Measurements from ENCODE around the gene TCFL5.
"Not testable (repeated sequence)": the region's sequence is repeated elsewhere in the genome, so short reads cannot be mapped to it uniquely, and the experiment has no call there.

TCFL5 gene

DNA sequence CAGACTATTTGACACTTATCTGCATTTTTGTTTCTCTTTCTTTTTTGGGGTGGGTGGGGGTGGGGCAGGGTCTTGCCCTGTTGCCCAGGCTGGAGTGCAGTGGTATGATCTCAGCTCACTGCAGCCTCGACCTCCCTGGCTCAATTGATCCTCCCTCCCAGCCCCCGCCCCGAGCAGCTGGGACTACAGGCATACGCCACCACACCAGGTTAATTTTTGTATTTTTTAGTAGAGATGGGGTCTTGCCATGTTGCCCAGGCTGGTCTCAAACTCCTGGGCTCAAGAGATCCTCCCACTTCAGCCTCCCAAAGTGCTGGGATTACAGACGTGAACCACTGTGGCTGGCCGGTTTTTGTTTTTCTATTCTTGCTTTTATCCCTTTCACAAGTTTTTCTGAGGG, 8.3 kb downstream of the TCFL5 start:
- DNase-seq (ENCODE audit: low read depth): not testable (repeated sequence)

DNA sequence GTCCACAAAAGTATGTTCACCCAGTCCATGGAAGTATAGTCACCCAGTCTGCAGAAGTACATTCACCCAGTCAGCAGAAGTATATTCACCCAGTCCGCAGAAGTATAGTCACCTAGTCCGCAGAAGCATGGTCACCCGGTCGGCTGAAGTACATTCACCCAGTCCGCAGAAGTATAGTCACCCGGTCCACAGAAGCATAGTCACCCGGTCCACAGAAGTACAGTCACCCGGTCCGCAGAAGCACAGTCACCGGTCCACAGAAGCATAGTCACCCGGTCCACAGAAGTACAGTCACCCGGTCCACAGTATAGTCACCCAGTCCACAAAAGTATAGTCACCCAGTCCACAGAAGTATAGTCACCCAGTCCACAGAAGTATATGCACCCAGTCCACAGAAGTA, 8.8 kb downstream of the TCFL5 start:
- DNase-seq (ENCODE audit: low read depth): no peak

DNA sequence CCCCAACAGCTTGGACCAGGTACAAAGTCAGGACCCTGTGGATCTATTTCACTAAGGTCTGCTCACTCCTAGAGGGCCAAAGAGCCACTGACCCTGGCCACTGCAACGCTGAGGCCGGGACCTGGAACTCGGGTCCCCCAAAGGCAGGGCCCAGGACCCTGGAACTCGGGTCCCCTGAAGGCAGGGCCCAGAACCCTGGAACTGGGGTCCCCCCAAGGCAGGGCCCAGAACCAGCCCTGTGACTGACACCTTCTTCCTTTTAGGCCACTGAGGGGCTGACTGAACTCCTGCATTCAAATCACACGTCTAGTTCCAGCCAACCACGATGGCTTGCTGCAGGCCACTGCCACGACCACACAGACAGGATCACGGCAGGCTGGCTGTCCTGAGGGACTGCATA, 9.4 kb downstream of the TCFL5 start:
- DNase-seq (ENCODE audit: low read depth): no peak

DNA sequence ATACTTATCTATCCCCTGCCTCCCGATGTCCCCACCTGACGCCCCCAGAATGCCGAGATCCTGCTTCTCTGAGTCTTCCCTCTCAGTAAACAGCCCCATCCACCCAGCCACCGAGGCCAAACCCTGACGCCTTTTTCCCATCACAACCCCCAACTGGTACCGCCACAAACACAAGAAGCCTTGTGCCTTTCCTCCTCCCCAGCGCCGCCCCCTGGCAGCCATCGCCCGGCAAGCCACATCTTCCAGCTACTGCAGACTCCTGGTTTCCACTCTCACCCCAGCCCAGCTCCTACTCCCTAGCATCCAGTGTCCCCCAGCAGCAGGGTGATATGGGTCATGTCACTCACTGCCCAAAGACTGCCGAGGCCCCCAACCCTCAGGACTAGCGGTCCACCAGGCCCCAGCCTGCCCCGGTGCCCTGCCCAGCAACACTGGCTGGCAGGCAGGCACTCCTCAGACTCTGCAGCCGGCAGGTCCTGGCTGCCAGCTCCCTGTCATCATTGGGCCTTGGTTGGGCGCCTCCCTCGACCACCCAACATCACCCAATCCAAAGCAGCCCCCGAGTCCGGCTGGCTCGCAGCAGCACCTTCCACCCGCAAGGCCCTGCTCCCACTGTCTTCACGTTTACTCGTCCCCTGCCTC, 11.2 kb downstream of the TCFL5 start:
- no peak for DNase-seq (ENCODE audit: low read depth)

DNA sequence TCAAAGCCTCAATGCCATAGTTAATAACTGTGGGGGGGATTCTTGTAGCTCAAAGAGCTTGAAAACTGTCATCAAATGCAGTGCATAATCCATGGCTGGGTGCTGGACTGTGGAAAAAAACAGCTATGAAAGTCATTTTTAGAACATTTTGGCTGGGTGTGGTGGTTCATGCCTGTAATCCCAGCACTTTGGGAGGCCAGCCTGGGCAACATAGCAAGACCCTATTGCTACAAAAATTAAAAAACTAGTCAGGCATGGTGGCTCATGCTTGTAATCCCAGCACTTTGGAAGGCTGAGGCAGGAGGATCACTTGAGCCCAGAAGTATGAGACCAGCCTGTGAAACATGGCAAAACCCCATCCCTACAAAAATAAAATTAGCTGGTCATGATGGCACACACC, 12.2 kb downstream of the TCFL5 start:
- DNase-seq (ENCODE audit: low read depth): no peak

DNA sequence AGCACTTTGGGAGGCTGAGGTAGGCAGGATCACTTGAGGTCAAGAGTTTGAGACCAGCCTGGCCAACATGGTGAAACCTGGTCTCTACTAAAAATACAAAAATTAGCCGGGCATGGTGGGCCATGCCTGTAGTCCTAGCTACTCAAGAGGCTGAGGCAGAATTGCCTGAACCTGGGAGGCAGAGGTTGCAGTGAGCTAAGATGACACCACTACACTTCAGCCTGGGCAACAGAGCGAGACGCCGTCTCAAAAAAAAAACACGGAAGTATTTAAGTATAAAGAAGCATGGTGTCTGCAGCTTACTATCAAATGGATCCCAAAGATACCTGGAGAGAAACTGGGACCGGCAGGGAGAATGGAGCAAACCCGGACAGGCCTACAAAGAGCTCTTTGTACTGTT, 12.7 kb downstream of the TCFL5 start:
- not testable (repeated sequence) for DNase-seq (ENCODE audit: low read depth)

DNA sequence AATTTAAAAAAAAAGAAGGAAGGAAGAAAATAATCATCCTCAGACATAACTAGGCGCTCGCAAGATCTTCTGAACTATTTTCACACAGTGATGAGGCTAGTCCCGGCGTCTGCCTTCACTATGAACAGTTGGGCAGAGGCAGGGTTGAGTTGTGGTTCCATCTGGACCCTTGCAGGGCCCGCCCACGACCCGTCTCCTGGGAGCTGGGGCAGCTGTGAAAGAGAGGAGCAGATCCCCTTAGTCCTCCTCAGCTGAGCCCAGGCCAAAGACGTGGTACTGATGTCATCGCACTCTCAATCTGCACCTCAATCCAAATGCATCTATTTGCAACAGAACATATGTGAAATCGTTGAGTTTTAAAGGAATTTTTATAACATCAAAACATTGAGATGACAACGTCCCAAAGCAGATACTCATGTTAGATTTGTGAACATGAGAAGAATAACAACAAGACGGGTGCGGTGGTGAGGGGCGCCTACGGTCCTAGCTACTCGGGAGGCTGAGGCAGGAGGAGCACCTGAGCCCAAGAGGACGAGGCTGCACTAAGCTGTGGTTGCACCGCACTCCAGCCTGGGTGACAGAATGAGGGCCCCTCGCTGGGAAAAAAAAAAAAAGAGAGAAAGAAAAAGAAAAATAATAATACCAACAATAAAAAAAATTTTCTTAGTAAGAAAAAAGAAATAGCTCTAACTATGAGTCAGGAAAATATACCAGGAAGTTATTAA, 15.3 kb downstream of the TCFL5 start:
- no peak for DNase-seq (ENCODE audit: low read depth)

DNA sequence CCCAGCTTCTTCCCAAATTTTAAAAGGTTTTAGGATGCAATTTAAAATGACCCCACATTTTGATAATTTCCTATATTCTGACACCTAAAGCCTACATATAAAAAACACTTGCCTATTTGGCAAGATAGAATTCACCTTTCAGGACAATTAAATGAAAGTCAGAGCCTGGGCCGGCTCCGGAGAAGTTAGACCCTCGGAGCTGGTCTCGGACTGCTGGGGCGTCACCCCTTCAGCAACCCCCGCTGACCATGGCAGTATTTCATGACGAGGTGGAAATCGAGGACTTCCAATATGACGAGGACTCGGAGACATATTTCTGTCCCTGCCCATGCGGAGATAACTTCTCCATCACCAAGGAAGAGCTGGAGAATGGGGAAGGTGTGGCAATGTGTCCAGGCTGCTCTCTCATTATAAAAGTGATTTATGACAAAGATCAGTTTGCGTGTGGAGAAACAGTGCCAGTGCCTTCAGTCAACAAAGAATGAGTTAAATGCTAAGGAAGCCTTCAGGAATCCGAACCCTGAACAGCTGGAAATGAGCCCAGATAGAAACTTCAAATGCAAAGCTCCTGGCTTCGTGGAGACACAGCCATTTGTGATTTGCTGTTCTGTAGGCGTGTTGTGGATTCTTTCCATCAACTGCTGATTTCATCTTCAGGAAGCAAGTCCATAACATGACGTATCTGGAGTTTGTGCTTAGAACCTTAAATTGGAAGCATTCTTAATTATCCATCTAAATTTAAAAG, 16.0 kb downstream of the TCFL5 start:
- DNase-seq (ENCODE audit: low read depth): no peak

DNA sequence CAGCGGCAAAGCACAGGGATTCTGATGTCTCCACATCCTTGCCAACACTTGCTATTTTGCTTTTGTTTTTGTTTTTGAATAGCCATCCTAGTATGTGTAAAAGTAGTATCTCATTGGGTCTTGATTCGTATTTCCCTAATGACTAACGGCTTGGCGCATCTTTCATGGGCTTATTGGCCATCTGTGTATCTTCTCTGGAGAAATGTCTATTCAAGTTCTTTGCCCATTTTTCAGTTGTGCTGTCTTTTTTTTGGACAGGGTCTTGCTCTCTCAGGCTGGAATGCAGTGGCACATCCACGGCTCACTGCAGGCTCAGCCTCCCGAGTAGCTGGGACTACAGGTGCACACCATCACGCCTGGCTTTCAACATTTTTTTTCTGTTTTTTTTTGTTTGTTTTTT, 17.4 kb downstream of the TCFL5 start:
- no peak for DNase-seq (ENCODE audit: low read depth)

DNA sequence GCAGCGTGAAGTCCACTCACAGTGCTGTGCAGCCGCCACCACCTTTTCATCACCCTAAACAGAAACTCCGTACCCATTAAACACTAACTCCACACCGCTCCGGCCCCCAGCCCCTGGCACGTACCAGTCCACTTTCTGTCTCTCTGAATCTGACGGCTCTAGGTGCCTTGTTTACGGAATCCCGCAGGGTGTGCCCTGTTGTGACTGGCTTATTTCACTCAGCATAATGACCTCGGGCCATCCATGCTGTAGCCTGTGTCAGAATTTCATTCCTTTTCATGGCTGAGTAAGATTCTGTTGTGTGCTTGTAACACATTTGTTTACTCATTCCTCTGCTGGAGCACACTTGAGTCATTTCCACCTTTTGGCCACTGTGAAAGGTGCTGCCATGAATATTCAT, 18.0 kb downstream of the TCFL5 start:
- DNase-seq (ENCODE audit: low read depth): no peak

DNA sequence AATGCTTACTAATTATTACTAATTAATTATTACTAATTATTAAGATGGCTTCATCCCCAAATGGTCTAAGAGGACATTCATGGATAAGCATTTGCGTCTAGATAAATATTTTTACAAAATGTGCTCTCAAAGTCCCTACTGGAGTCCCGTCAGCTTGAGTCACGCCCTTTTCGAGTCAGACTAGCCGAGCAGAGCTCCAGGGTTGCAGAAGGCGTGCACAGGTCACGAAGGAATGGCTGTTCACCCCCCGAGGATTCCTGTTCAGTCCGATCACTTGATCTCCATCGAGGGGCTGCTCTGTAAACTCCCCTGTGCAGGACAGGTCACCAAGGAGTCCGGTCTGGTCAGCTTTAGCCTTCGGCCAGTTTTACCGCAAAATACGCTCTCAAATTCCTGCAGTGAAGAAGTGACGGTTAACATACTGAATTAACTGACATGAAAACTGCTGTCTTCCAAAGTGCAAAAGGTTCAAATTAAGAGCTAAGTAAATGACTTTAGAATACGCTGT, 19.9 kb downstream of the TCFL5 start:
- no peak for DNase-seq (ENCODE audit: low read depth)

DNA sequence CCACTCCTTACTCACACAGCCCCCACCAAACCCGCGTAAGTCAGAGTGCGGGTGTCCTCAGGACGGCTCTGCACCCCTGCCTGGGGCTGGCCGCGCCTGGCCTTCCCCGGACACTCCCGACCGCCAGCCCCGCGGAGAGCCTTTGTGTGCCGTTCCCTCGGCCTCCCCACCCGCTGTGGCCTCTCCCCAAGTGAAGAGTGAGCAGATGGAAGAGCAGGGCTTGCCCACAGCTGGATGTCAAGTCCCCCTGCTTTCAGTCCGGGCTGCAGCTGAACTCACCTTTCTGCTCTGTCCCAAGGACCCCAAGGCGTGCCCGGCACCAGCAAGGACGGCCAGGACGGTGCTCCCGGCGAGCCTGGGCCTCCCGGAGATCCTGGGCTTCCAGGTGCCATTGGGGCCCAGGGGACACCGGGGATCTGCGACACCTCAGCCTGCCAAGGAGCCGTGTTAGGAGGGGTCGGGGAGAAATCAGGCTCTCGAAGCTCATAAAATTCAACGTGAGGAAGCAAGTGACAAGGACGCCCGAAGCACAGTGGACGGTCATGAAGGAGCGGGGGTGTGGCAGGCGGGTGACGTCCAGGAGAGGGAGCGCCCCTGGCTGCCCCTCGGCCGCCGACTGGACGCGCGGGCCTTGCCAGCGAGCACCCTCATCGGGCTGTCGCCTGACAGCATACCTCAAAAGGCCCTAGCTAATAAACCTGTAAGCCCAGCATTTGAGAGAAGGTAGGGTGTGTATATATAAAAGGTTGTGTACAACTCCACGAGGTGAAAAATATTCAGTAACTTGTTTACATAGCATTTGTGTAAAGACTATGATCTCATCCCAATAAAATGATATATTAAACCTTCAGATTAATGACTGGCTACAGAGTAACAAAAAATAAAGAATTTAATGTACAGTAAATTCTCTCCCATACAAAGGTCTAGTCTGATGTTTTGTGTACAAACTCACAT, 21.1 kb downstream of the TCFL5 start:
- DNase-seq (ENCODE audit: low read depth): no peak

DNA sequence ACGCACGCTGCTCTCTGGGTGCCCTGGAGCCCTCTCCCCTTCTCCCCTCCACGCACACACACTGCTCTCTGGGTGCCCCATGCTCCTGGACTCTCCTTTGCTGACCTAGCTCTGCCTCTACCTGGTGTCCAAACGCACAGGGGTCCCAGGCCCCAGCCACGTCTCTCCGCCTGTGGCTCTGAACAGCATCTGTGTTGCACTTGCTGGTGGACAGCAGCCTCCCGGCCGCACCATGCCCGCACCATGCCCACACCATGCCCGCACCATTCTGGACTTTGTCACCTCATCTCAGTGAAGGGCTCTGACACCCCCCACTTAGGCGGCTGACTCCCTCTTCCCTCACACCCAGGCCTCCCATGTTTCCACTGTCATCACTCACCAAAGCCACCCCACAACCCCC, 21.8 kb downstream of the TCFL5 start:
- DNase-seq (ENCODE audit: low read depth): no peak

DNA sequence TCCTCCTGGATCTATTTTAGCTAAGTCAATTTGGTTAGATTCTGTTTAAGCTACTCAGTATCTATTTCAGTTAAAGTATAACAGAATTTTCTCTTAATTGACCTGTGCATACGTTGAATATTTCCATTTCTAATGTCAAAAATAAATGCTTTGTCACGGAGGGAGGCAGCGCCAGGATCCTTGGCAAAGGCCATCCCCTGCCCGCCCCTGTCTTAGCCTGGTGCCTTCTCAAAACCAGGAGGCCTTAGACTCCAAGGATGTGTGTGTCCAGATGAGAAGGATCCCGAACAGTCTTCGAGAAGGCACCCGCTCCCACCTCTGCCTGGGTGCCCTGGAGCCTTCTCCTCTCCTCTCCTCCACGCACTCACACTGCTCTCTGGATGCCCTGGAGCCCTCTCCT, 22.4 kb downstream of the TCFL5 start:
- no peak for DNase-seq (ENCODE audit: low read depth)

DNA sequence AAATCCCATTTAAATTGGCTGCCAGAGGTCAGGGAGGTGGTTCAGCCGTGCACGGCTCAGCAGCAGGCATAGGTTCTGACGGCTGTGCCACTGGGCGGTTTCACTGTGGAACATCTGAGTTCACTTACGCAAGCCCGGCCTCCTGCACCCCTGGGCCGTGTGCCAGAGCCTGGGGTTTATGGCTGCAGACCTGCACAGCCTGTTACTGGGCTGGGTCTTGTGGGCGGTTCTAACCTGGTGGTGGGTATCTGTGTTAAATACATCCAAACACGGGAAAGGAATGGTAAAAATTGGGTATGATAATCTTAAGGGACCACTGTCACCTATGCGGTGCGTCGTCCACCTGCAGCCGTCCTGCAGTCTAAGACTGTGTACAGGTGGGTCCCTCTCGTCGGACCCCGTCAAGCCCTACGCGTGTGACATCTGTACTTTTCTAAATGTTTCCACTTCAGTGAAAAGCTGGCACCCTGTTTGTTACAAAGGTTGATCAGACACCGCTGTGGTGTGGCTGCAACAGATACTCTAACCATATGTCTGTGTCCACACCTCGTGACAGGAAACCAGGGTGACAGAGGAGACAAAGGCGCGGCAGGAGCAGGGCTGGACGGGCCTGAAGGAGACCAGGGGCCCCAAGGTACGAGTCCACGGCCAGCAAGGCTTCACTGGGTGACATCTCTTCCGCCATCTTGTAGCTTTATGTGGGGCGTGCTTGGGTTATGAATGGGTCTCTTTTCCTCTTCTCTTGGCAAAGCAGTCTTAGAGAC, 23.3 kb downstream of the TCFL5 start:
- no peak for DNase-seq (ENCODE audit: low read depth)

DNA sequence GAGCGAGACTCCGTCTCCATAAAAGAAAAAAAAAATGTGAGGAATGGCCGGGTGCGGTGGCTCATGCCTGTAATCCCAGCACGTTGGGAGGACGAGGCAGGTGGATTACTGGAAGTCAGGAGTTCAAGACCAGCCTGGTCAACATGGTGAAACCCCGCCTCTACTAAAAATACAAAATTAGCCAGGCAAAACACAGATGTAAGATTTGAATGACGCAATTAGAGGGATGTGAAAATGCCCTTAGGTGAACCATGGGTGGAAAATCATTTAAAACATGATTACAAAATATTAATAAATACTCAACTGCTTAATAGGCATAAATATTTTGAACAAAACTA, 23.9 kb downstream of the TCFL5 start:
- DNase-seq (ENCODE audit: low read depth): no peak

DNA sequence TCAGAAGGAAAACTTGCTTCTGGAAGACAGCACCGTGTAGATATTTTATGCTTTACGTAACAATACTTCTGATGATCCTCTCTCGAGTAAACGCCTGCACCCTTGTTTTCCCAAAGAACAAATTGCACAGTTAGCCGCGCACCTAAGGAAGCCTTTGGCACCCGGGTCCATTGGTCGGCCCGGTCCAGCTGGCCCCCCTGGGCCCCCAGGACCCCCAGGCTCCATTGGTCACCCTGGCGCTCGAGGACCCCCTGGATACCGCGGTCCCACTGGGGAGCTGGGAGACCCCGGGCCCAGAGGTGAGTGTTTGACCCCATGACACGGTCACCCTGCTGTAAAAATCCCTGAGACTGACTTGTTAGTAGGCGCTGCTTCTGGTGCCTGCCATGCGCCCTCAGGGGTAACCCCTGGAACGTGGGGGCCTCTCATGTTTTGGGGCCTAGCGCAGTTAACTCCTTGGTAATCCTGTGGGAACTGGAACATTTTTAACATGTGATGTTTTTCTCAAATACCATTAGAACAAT, 24.6 kb downstream of the TCFL5 start:
- no peak for DNase-seq (ENCODE audit: low read depth)

DNA sequence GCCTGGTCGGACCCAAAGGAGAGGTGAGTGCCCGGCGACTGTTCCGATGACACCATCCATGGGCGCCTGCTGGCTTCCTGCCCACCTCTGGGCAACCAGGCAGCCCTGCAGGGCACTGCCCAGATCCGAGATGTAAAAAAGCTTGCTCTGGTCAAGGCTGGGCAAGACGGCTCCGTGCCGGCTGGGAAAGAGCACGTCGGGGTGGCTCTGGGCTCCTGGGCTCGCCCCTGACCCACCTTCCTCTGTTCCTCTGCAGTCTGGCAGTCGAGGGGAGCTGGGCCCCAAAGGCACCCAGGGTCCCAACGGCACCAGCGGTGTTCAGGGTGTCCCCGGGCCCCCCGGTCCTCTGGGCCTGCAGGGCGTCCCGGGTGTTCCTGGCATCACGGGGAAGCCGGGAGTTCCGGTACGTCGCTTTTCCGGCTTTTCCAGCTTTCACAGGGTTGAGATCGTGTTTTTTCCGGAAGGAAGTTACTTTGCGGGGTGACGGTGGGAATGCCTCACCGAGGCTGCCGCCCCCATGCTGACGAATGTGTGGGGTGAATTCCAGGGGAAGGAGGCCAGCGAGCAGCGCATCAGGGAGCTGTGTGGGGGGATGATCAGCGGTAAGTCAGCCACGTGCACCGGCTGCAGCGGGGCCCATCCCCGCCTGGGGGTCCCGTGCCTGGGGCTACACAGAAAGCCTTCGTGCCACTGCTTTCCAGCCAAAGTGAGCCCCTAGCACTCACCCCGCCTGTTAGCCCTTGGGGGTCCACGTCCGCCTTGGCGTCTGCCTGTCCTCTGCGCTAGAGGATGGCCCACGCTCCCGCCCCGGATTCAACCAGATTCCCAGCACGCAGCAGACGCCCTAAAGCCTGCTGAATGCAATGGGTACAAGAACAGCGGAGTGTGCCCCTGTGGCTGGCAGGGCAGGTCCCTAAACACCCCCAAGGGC, 25.4 kb downstream of the TCFL5 start:
- no peak for DNase-seq (ENCODE audit: low read depth)

DNA sequence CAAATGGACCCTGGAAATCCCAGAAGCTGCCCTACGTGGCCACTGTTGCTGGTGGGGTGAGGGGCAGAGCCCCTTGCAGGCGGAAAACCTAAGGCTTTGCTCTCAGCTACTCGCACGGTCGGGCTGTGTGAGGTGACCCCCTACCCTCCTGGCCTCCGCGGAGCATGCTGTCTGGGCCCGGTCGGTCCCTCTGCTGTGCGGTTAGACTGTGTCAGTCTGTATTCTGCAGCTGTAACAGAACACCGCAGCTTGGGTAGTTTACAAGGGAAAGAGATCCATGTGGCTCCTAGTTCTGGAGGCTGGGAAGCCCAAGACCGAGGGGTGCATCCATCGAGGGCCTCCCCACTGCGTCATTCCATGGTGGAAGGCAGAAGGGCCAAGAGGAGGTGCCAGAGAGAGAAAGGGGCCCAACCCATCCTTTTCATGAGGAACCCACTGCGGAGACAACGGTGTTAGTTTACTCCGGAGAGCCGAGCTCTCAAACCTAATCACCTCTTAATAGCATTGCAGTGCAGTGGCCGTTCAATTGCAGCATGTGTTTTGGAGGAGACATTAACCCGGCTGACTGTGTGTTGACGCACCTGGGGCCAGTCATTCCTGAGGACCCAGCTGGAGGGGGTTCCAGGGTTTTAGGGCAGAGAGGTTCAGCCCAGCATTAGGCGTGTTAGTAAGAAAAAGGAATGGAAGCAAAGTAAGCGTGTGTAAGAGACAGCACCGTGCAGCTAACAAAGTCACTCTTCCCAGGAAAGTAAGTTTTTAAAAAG, 26.5 kb downstream of the TCFL5 start:
- DNase-seq (ENCODE audit: low read depth): no peak

Data from activated gamma-delta T cell treated with anti-CD3 and anti-CD28 coated beads, Interleukin-2, amount 50 U/mL, for 16 hours (primary cell).